GM18858 (cell line): Measurements from ENCODE around the gene ROR1.
"Not testable (repeated sequence)": the region's sequence is repeated elsewhere in the genome, so short reads cannot be mapped to it uniquely, and the experiment has no call there.

Experiments
- ATAC-seq: cut with Tn5 transposase; IDR thresholded peaks from one replicate; pipeline ENCODE4 v1.9.1; 2021; ENCODE audit not compliant: unreplicated experiment

Gene ROR1

DNA sequence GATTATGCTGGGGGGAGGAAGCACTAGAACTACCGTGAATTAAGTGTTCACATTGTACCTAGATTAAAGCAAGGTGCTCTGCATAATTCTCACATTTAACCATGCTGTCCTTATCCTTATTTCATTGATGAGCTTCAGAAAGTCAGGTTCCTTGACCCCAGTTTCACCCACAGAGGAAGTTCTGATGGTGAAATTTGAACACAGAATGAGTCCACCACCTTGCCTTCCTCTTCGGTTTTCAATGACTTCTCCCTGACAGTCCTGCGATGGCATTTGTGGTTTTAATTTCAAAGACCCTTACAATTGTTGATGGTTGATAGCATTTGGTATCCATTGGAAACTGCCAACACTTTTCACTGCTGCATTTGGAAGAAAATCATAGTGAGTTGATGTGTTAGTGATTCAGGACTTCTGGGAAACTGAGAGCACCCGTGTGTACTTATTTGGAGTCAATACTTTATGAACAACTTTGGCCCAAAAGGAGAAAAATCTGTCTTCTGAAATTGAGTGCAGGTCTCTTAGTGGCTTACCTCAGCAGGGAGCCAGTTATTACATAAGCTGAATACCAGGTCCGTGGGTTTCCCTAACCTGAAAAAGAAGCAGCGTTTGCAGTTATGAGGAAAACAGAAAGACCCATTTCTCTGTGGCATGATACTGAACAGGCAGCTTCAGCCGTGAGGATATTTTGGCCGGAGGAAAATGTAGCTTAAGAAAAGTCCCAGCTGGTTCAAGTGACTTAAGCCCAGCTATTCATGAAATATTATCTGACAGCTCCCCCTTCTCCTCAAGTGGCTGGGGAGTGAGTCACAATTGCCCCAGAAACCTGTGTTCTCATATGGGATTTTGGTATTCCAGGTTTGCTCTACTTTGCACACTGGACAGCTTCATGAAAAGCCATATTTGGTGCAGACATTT lies 47.5 kb downstream of the ROR1 start:
- no peak for ATAC-seq

DNA sequence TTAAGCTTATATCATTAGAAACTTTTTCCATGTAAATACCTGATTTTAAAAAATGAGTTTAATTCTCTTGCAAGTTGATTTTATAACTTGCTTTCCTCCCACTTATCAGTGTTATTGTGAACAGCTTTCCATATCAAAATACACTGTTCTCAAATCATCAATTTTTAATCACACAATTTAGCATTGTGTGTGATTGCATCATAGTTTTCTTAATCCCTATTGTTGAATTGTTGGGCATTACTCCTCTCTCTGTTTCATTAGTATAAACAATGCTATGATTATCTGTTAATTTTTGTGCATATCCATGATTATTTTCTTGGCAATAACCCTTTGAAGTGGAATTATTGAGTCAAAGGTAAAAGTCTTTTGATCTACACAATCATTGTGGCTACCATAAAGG lies 48.7 kb downstream of the ROR1 start:
- ATAC-seq = no peak

- ATAC-seq = no peak
Measured at GRCh38 chr1:63824451-63824850, 50.6 kb downstream of the ROR1 start.

DNA sequence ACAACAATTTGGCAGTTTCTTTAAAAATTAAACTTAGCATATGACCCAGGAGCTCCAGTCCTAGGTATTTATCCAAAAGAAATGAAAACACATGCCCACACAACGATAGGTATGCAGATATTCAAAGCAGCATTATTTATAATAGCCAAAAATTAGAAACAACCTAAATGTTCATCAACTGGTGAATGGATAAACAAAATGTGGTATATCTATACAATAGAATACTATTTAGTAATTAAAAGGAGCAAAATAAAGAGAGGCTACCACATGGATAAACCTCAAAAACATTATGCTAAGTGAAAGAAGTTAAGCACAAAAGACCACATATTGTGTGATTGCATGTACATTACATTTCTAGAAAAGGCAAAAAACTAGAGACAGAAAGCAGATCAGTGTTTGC lies 51.3 kb downstream of the ROR1 start:
- ATAC-seq = no peak

- not testable (repeated sequence) for ATAC-seq
Measured at GRCh38 chr1:63826246-63826861, 52.5 kb downstream of the ROR1 start.

DNA sequence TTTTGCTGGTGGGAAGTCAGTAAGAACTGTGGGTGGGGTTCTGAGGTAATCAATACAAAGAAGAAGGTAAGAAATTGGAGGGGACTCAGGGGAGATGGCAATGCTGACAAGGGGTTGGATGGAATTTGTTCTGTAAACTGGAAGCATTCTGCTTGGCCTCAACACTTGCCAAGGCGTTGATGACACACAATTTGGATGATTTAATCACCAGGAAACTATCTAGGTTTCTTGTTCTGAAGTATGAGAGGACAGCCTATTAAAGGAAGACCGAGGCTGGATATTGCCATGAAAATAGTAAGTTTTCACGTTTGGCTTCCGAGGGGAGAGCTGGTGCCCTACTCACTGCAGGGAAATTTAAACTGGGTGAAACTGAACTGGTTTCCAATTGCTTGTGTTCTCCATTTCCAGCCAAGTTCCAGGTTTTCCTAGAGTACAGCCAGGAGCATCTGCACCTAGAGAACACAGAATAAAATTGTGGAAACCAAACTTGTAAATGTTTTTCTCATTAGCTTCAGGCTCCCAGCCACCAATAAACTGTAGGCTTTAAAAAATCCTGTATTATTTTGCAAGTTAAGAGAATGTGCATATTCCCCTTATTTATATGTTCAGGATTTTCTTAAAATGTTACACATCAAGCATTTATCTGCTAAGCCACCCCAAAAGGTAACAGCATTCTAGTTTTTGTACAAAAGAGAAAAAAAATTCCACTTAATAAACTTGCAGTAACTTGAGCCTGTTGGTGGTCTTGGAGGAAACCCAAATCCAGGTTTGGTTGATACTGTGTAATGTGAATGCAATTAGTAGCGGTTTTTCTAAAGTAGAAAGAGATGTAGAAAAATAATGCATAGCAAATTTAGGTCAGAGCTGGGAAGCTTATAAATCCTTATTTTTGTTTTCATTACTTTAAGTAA lies 53.8 kb downstream of the ROR1 start:
- no peak for ATAC-seq

- peak; percentile 95 for ATAC-seq
Measured at GRCh38 chr1:63828322-63829044, 54.7 kb downstream of the ROR1 start.

DNA sequence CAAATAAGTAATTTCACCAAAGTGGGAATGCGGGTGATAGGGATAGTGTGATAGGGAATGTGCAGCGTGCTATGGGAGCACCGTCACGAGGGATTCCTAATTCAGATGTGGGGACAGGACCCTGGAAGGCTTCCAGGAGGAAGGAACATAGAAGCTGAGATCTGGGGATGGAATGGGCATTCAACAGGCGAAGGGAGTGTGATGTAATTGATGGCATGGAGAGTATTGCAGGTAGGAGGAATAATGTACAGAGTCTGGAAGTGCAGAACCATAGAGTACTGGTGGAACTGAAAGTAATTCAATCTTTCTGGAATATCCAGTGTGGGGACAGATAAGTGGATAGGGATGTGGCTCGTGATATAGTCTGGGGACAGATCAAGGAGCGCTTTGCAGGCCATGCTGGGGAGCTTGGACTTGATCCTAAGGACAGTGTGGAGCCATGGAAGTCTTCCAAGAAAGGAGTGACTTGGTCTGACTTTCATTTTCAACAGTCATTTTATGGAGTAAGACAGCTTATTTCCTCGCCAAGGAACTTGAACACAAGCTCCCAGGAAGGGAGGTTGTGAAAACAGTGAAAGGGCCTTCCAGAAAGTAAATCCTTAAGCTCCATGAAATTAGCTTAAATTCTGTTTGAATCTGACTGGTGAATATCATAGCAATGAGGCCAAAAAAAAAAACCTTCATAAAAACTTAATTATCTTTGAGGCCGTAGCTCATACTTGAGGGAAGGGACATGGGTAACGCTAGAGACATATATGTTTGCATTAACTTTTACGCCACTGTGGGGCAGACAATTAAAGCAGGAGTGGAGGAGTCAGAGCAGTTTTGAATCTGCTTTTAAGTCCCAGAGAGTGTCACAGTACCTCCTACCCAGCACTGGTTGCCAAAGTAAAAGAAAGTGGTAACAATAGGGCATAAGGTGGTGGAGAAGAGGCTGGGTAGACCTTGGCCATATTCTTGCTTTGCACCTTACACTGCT lies 55.8 kb downstream of the ROR1 start:
- no peak for ATAC-seq

- no peak for ATAC-seq
Measured at GRCh38 chr1:63831409-63831808, 57.6 kb downstream of the ROR1 start.

DNA sequence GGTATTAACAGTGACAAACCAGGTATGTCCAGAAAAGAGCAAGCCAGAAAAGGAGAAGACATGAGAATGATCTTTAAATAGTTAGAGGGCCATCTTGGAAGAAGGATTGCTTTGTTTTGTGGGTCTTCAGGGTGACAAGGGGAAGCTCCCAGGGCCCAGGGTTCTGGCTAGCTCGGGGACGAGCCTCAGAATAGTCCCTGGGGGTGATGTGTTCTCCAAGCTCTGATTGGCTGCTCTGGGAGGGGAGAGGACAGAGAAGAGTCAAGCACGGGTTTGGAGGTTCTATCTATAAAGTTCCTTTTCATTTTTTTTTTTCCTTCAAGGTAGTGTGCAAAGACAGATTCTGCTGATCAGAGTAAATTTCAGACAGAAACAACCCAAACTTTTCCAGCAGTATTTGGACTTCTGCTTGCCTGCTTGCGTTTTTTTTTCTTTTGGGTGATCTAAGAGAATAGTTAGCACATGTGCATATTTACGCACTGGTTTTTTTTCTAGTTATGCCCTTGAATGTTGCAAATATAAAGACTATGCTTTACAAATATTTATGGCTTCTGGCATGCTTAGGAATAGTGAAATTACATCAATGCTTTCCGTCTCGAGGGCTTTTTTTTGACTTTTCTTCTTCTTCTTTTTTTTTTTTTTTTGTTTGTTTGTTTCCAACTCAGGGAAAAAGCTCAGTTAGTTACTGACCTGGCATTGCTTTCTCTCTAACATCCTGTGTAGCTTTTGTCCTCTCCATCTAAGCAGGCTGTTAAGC lies 59.7 kb downstream of the ROR1 start:
- no peak for ATAC-seq

DNA sequence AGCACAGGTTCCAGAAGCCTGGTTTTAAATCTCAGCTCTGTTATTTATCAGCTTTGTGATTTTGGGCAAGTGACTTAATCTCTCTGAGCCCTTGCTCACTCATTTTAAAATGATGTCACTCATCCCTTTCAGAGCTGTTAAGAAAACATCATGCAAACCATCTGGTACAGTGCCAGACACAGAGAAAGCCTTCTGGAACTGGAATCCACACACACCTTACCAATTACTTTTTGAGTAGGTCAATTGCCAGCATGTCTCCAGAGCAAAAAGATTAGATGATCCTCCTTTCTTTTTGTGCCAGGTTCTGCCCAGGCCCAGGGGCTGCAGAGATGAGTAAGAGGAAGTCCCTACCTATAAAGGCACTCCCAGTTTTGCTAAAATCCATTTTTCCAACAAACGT lies 61.3 kb downstream of the ROR1 start:
- ATAC-seq = no peak

DNA sequence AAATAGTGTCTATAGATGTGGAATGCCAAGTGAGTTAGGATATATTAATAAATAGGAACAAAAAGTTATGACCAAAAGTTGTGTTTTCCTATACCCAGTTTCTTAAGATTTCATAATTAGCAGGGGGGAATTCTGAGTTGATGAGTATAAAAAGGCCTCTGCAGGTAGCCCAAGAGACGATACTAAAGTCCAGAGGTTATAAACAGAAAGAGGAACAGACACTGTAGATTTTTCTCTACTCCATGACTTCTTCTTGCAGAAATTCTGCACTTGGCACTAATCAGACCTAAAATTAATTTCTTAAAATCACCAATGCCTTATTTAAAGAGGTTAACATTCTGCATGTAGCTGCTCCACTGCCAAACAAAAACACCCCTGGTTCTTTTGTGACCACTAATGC lies 62.6 kb downstream of the ROR1 start:
- ATAC-seq = no peak

- no peak for ATAC-seq
Measured at GRCh38 chr1:63836830-63837229, 63.0 kb downstream of the ROR1 start.

GRCh38 chr1:63843010-63843409 lies 69.2 kb downstream of the ROR1 start:
- ATAC-seq = no peak

DNA sequence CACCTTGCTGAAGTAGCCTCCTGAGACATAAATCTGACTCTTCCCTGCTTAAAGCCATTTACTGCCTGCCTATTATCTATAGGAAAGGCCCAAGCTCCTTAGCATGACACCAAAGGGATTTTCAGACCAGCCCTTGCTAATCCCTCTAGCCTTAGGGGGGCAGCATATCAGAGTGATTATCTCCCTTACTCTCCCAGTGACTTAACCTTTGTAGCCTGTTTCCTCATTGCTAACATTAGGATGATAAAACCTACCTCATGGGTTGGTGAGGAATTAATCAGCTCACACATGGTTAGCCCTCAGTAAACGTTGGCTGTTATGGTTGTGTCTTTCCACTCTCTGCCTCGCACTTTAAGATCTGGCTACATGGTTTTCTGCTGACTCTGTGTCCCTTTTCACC lies 70.1 kb downstream of the ROR1 start:
- no peak for ATAC-seq

DNA sequence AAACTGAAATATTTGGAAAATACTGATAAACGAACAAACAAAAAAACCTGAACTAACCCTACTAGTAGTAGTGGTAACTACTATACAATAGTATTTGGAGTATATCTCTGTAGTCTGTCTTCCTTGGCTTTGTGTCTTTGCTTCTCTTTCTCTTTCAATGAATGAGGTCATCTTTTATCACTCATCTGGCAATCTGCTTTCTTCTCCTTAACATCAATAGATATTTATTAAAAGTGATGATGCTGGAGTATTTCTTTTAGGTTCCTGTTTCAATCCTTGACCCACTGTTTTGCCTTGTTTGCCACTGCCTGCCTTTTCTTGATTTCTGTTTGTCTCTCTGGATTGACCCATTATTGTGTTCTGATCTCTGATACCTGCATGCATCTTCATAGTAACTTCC lies 71.5 kb downstream of the ROR1 start:
- no peak for ATAC-seq

DNA sequence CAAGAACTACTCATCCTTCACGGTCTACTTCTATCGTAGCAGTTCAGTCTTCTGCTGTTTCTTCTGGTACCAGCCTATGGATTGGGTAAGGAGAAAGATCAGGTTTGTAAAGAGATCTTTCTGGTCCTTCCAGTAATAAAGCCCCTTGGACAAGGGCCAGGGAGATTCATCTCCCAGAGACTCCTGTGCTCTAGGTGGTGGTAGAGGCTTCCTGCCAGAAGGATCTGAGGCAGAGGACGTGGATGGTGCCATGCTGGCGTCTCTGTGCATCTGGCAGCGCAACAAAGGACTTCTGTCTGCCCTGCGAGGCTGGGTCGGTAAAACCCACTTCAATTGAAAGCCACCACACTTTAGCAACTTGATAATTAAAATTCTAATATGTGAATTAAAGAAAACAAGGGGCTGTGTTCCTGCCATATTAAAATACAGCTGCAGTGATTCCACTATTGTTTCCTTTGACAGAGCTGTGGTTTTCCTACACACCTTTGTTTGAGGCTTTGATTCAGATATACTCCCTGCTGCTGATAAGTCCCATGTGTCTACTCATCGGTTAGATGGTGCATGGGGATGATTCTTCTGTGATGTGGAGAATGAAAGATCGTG lies 73.6 kb downstream of the ROR1 start:
- no peak for ATAC-seq

DNA sequence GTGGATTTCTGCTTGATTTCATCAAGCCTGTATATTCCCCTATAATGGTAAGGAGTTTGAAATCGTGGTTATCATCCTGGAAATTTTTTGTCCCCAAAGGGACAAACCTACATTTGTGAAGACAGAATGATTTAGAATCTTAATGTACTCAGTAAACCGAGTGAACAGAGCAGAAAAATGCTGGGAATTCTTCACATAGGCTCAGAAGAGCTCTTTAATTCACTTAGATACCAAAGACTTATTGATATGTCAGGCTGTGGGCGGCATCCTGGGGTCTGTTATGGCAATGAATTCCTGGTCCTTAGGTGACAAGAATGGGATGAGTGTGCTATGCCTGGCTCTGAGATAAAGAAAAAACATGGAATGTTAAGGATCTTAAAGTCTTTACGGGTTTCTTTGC lies 74.9 kb downstream of the ROR1 start:
- ATAC-seq = no peak

GRCh38 chr1:63849149-63849548 lies 75.3 kb downstream of the ROR1 start:
- ATAC-seq = no peak
